Measurements from ENCODE around the gene GABRB1. TPM values are rescaled to one million over a fixed set of nuclear protein-coding genes. Genes with fewer than 3 reads are reported as not detected.

GABRB1 gene
- total and polyA plus RNA-seq, 2 experiments from 2014 or later, result 0.26 to 0.97 TPM

DNA sequence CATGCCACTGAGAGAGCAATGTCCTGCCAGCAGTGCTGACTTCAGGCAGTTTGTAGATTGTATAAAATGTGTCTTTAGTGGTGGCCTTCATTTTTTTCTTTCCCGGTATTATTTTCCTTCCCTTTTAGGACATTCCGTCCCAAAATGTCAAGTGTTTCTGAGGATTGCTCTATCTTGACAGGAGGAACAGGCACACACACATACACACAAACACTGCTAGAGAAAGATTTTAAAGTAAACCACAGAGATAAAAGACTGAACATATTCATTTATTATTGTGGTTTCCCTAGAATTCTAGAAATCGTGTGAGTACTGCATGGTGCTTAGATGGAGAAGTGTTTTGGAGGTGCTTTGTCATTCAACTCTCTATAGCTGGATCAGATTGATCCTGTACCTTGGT is 111.9 kb downstream of the GABRB1 start:
- Histone ChIP-seq H3K27me3 (ENCODE audit: insufficient read depth) (no peaks in the 10 kb centered on the region), H3K4me1 (ENCODE audit: insufficient read depth) (no peaks in the 10 kb centered on the region), H3K27ac (ENCODE audit: low read depth) (no peak overlapping the region), H3F3A (replicated peaks; ENCODE audit: low read depth) (no peaks in the 10 kb centered on the region), H4K20me1 (replicated peaks; ENCODE audit: insufficient read depth) (no peaks in the 10 kb centered on the region), H2AFZ (no peak overlapping the region), H3K36me3 (ENCODE audit: insufficient read depth) (no peaks in the 10 kb centered on the region), H3K4me3 (no peak overlapping the region), H3K9me2 (ENCODE audit: insufficient read depth) (no peaks in the 10 kb centered on the region), H3K79me2 (replicated peaks; ENCODE audit: insufficient read depth) (no peaks in the 10 kb centered on the region), H3K4me2 (no peak overlapping the region)
- no peaks in the 10 kb centered on the region for H3K27me3 Mint-ChIP-seq (ENCODE audit: insufficient read depth, low read depth, poor library complexity)
- H3K27ac Mint-ChIP-seq, result no peak overlapping the region
- H3K4me3 Mint-ChIP-seq, result no peak overlapping the region
- no peak for TF ChIP-seq NANOG (IDR thresholded peaks at IDR 0.05; ENCODE audit: borderline replicate concordance)
- TF ChIP-seq STAT1 (IDR thresholded peaks at IDR 0.05; ENCODE audit: unreplicated experiment), result no peak
- TF ChIP-seq EZH2phosphoT487 (IDR thresholded peaks at IDR 0.05; ENCODE audit: unreplicated experiment), result no peak
- no peak for TF ChIP-seq POLR2AphosphoS5 (IDR thresholded peaks at IDR 0.05; ENCODE audit: low read depth)
- no peak for TF ChIP-seq ZNF331 (CRISPR knock-in tag; IDR thresholded peaks at IDR 0.05; ENCODE audit: low read depth)
- no peak for TF ChIP-seq EZH2 (IDR thresholded peaks at IDR 0.05; ENCODE audit: low read depth, unreplicated experiment)
- TF ChIP-seq CREB1 (CRISPR knock-in tag; IDR thresholded peaks at IDR 0.05; ENCODE audit: low read depth), result no peak
- DNase-seq (ENCODE audit: low spot score) (no peak), ATAC-seq (no peak)
- H3K36me3 Mint-ChIP-seq (ENCODE audit: low read depth), result no peaks in the 10 kb centered on the region
- H3K9me3 Mint-ChIP-seq, result no peaks in the 10 kb centered on the region
- H3K4me1 Mint-ChIP-seq, result peaks cover 2% of the 10 kb centered on the region; the same call in 1 of the 3 replicates

DNA sequence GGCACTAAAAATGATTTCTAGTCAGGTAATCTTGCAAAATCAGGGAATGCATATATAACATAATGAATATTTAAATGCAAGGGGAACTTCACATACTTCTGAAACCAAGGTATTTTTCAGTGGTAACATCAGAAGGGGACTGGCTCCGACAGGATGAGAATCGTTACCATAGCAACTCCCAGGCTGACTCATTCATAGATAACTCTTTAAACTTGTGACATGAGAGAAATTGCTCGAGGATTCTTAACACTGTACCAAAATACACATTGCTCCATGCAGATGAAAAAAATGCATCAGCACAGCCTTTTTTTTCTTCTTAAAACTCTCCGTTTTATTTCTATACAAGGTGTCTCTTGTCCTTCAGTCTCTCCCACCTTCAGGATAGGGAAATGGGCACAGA is 114.3 kb downstream of the GABRB1 start:
- Mint-ChIP-seq H3K4me1 (peaks cover 2% of the 10 kb centered on the region; the same call in 1 of the 3 replicates), H3K36me3 (ENCODE audit: low read depth) (no peaks in the 10 kb centered on the region), H3K4me3 (no peak overlapping the region), H3K9me3 (no peaks in the 10 kb centered on the region), H3K27me3 (ENCODE audit: insufficient read depth, low read depth, poor library complexity) (no peaks in the 10 kb centered on the region), H3K27ac (no peak overlapping the region)
- Histone ChIP-seq H2AFZ (no peak overlapping the region), H3F3A (replicated peaks; ENCODE audit: low read depth) (no peaks in the 10 kb centered on the region), H3K79me2 (replicated peaks; ENCODE audit: insufficient read depth) (no peaks in the 10 kb centered on the region), H3K27ac (ENCODE audit: low read depth) (no peak overlapping the region), H3K4me3 (no peak overlapping the region), H3K9me2 (ENCODE audit: insufficient read depth) (no peaks in the 10 kb centered on the region), H4K20me1 (replicated peaks; ENCODE audit: insufficient read depth) (no peaks in the 10 kb centered on the region), H3K36me3 (ENCODE audit: insufficient read depth) (no peaks in the 10 kb centered on the region), H3K4me1 (ENCODE audit: insufficient read depth) (no peaks in the 10 kb centered on the region), H3K27me3 (ENCODE audit: insufficient read depth) (no peaks in the 10 kb centered on the region), H3K4me2 (no peak overlapping the region)
- DNase-seq (ENCODE audit: low spot score) (peak; percentile 45), ATAC-seq (no peak)
- TF ChIP-seq ZNF331 (CRISPR knock-in tag; IDR thresholded peaks at IDR 0.05; ENCODE audit: low read depth) (no peak), JUNB (IDR thresholded peaks at IDR 0.05; ENCODE audit: unreplicated experiment) (no peak), EZH2 (IDR thresholded peaks at IDR 0.05; ENCODE audit: low read depth, unreplicated experiment) (no peak), NANOG (IDR thresholded peaks at IDR 0.05; ENCODE audit: borderline replicate concordance) (no peak)
- TF ChIP-seq, protein P1, sequence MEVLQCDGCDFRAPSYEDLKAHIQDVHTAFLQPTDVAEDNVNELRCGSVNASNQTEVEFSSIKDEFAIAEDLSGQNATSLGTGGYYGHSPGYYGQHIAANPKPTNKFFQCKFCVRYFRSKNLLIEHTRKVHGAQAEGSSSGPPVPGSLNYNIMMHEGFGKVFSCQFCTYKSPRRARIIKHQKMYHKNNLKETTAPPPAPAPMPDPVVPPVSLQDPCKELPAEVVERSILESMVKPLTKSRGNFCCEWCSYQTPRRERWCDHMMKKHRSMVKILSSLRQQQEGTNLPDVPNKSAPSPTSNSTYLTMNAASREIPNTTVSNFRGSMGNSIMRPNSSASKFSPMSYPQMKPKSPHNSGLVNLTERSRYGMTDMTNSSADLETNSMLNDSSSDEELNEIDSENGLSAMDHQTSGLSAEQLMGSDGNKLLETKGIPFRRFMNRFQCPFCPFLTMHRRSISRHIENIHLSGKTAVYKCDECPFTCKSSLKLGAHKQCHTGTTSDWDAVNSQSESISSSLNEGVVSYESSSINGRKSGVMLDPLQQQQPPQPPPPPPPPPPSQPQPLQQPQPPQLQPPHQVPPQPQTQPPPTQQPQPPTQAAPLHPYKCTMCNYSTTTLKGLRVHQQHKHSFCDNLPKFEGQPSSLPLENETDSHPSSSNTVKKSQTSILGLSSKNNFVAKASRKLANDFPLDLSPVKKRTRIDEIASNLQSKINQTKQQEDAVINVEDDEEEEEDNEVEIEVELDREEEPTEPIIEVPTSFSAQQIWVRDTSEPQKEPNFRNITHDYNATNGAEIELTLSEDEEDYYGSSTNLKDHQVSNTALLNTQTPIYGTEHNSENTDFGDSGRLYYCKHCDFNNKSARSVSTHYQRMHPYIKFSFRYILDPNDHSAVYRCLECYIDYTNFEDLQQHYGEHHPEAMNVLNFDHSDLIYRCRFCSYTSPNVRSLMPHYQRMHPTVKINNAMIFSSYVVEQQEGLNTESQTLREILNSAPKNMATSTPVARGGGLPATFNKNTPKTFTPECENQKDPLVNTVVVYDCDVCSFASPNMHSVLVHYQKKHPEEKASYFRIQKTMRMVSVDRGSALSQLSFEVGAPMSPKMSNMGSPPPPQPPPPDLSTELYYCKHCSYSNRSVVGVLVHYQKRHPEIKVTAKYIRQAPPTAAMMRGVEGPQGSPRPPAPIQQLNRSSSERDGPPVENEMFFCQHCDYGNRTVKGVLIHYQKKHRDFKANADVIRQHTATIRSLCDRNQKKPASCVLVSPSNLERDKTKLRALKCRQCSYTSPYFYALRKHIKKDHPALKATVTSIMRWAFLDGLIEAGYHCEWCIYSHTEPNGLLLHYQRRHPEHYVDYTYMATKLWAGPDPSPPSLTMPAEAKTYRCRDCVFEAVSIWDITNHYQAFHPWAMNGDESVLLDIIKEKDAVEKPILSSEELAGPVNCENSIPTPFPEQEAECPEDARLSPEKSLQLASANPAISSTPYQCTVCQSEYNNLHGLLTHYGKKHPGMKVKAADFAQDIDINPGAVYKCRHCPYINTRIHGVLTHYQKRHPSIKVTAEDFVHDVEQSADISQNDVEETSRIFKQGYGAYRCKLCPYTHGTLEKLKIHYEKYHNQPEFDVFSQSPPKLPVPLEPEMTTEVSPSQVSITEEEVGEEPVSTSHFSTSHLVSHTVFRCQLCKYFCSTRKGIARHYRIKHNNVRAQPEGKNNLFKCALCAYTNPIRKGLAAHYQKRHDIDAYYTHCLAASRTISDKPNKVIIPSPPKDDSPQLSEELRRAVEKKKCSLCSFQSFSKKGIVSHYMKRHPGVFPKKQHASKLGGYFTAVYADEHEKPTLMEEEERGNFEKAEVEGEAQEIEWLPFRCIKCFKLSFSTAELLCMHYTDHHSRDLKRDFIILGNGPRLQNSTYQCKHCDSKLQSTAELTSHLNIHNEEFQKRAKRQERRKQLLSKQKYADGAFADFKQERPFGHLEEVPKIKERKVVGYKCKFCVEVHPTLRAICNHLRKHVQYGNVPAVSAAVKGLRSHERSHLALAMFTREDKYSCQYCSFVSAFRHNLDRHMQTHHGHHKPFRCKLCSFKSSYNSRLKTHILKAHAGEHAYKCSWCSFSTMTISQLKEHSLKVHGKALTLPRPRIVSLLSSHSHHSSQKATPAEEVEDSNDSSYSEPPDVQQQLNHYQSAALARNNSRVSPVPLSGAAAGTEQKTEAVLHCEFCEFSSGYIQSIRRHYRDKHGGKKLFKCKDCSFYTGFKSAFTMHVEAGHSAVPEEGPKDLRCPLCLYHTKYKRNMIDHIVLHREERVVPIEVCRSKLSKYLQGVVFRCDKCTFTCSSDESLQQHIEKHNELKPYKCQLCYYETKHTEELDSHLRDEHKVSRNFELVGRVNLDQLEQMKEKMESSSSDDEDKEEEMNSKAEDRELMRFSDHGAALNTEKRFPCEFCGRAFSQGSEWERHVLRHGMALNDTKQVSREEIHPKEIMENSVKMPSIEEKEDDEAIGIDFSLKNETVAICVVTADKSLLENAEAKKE (CRISPR knock-in tag; IDR thresholded peaks at IDR 0.05), result no peak
- TF ChIP-seq, protein P2, sequence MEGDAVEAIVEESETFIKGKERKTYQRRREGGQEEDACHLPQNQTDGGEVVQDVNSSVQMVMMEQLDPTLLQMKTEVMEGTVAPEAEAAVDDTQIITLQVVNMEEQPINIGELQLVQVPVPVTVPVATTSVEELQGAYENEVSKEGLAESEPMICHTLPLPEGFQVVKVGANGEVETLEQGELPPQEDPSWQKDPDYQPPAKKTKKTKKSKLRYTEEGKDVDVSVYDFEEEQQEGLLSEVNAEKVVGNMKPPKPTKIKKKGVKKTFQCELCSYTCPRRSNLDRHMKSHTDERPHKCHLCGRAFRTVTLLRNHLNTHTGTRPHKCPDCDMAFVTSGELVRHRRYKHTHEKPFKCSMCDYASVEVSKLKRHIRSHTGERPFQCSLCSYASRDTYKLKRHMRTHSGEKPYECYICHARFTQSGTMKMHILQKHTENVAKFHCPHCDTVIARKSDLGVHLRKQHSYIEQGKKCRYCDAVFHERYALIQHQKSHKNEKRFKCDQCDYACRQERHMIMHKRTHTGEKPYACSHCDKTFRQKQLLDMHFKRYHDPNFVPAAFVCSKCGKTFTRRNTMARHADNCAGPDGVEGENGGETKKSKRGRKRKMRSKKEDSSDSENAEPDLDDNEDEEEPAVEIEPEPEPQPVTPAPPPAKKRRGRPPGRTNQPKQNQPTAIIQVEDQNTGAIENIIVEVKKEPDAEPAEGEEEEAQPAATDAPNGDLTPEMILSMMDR (conservative IDR thresholded peaks at IDR 0.05; ENCODE audit: low read depth in 2 of 2), result no peak

Measured in GM23338 (cell line).